ENCODE results near the gene BLCAP.

GRCh38 chr20:37535443-37536132, 7.9 kb upstream of the BLCAP start:
- TF ChIP-seq POLR2AphosphoS5 (IDR thresholded peaks at IDR 0.05; ENCODE audit: borderline replicate concordance, low read depth, low read length): no peak
- TF ChIP-seq EZH2 (IDR thresholded peaks at IDR 0.05): no peak
- TF ChIP-seq FOXP2 (optimal IDR thresholded peaks at IDR 0.05; ENCODE audit: control extremely low read depth, extremely low read length, insufficient read depth): no peak
